ENCODE results near the gene KIF2C. TPM values are rescaled to one million over a fixed set of nuclear protein-coding genes. Genes with fewer than 3 reads are reported as not detected.

The KIF2C gene
- total and polyA plus RNA-seq, 9 of the 15 experiments (the other 6 are each of a cell fraction or from before 2014, with no cell fraction given), result 84.9 to 226 (median 169) TPM

GRCh38 chr1:44723496-44724295, 15.9 kb upstream of the KIF2C start:
- intact Hi-C loops (cut with micrococcal nuclease) (no loop called here), in situ Hi-C loops (cut with MboI) (loop anchor here (10.0 kb wide), 1 partner anchor 581 kb away; no protein-coding TSS in a partner anchor)
- 82% methylated on average over 24 of the region's 28 CpGs for WGBS (ENCODE audit: insufficient coverage, low coverage, missing lambda C conversion rate)
- Histone ChIP-seq H3K27ac (ENCODE audit: extremely low read depth, low read depth, low read length) (peak overlapping the region; percentile 19), H4K20me1 (replicated peaks; ENCODE audit: control insufficient read depth, insufficient read depth, low read length) (0 out of 2 replicates have a peak, but pooled peaks cover 3% of the 10 kb centered on the region), H3K9ac (ENCODE audit: insufficient read depth in 1 of 2, low read depth in 2 of 2, low read length in 2 of 2) (peak overlapping the region in 1 of 2 experiments; percentile 46; a peak in 2 of 4 replicates), H3K79me2 (ENCODE audit: control insufficient read depth, insufficient read depth, low read length) (no peaks in the 10 kb centered on the region), H3K27me3 (ENCODE audit: control insufficient read depth in 2 of 2, insufficient read depth in 2 of 2, low read length in 2 of 2) (no peaks in the 10 kb centered on the region), H3K36me3 (ENCODE audit: control insufficient read depth, insufficient read depth, low read length) (no peaks in the 10 kb centered on the region), H3K9me3 (replicated peaks; ENCODE audit: control insufficient read depth, insufficient read depth, low read depth, low read length) (no peaks in the 10 kb centered on the region), H3K4me1 (replicated peaks in 1 of 2; ENCODE audit: control insufficient read depth in 2 of 2, insufficient read depth in 2 of 2, low read length in 2 of 2) (peaks cover 17 to 24% of the 10 kb centered on the region in 2 experiments), H3K4me3 (no peak overlapping the region), H2AFZ (ENCODE audit: low read depth, low read length) (peak overlapping the region; percentile 9), H3K9me1 (ENCODE audit: control insufficient read depth, insufficient read depth, low read length) (no peaks in the 10 kb centered on the region), H3K4me2 (ENCODE audit: insufficient read depth, low read length) (no peak overlapping the region)
- POLR2A ChIA-PET, result interaction anchor here (0.7 to 3.0 kb wide), 3 partner anchors 78 to 131 kb away, joined by 3 to 30 read pairs (median 16); partner anchors contain the start of gene PLK3
- no peak for ATAC-seq
- CTCF ChIA-PET (ENCODE audit: low intra/inter-chr PET ratio), result no interaction called here
- BruUV-seq (replicated peaks), result no TSS peak
- no peak for DNase-seq (ENCODE audit: extremely low read depth in 1 of 4, low spot score in 3 of 4)
- FAIRE-seq, result no peak
- TF ChIP-seq ZBTB33 (CRISPR knock-in tag; IDR thresholded peaks at IDR 0.05) (peak; percentile 82), CBFA2T2 (conservative IDR thresholded peaks at IDR 0.05) (no peak), SNAPC5 (CRISPR knock-in tag; IDR thresholded peaks at IDR 0.05) (no peak), ZHX1 (conservative IDR thresholded peaks at IDR 0.05; ENCODE audit: low read length) (no peak), ZBTB12 (CRISPR knock-in tag; IDR thresholded peaks at IDR 0.05) (no peak), ZFP36 (IDR thresholded peaks at IDR 0.05; ENCODE audit: low read depth, low read length, partially characterized antibody) (peak; percentile 77), ZNF280A (IDR thresholded peaks at IDR 0.05; ENCODE audit: low read depth, partially characterized antibody) (peak; percentile 12), DEAF1 (CRISPR knock-in tag; IDR thresholded peaks at IDR 0.05) (no peak), ZBTB26 (CRISPR knock-in tag; IDR thresholded peaks at IDR 0.05) (no peak)

All from K562 (cell line).